Measurements from ENCODE around the gene LRP3.

GRCh38 chr19:33159893-33160292 is 34.2 kb upstream of the LRP3 start:
- no peak for TF ChIP-seq CTCF (IDR thresholded peaks at IDR 0.05)
- TF ChIP-seq EP300 (IDR thresholded peaks at IDR 0.05) = no peak

Measured in ovary (tissue), 3 donors.